Liver (tissue), 9 donors: ENCODE results near the gene HPCAL1. TPM values are rescaled to one million over a fixed set of nuclear protein-coding genes. Genes with fewer than 3 reads are reported as not detected.

Experiments used
- DNase-seq: peaks from one replicate; pipeline ENCODE4 v3.0.0-alpha.2; 2017; ENCODE audit warnings: low spot score
- H3K27ac ChIP-seq, 2 donors: one replicate each; pipeline ENCODE4 v1.7.0; 2013; ENCODE audit warnings: inconsistent platforms in 2 of 2, low read length in 2 of 2, control low read depth in 1 of 2, low read depth in 1 of 2, mild to moderate bottlenecking in 1 of 2
- H3K27me3 ChIP-seq, 4 donors: one replicate each; pipeline versions ENCODE4 v1.6.1 to v1.7.0; 2013; ENCODE audit warnings: low read length in 3 of 4, inconsistent platforms in 1 of 4, mild to moderate bottlenecking in 1 of 4, moderate library complexity in 1 of 4; ENCODE audit not compliant: control insufficient read depth in 4 of 4, insufficient read depth in 4 of 4
- H3K36me3 ChIP-seq, 4 donors: one replicate each; pipeline versions ENCODE4 v1.6.1 to v1.7.0; 2013; ENCODE audit warnings: low read length in 3 of 4, mild to moderate bottlenecking in 3 of 4, low read depth in 1 of 4, moderate library complexity in 1 of 4; ENCODE audit not compliant: control insufficient read depth in 4 of 4, insufficient read depth in 3 of 4
- H3K4me1 ChIP-seq, 4 donors: one replicate each; pipeline versions ENCODE4 v1.6.1 to v1.7.0; 2013; ENCODE audit warnings: low read length in 3 of 4, mild to moderate bottlenecking in 3 of 4, moderate library complexity in 1 of 4; ENCODE audit not compliant: control insufficient read depth in 4 of 4, insufficient read depth in 4 of 4
- H3K4me3 ChIP-seq, 3 donors: one replicate each; pipeline versions ENCODE4 v1.6.1 to v1.7.0; 2013; ENCODE audit warnings: low read length in 3 of 3, control low read depth in 1 of 3, low read depth in 1 of 3, mild to moderate bottlenecking in 1 of 3
- H3K9ac ChIP-seq, 2 donors: one replicate each; pipeline ENCODE4 v1.7.0; 2013; ENCODE audit warnings: low read length in 2 of 2, mild to moderate bottlenecking in 2 of 2, moderate library complexity in 2 of 2, control low read depth in 1 of 2, low read depth in 1 of 2
- H3K9me3 ChIP-seq, 4 donors: one replicate each; pipeline versions ENCODE4 v1.6.1 to v1.7.0; 2013; ENCODE audit warnings: low read length in 3 of 4; ENCODE audit not compliant: control insufficient read depth in 4 of 4
- ATF3 ChIP-seq: IDR thresholded peaks from 2 replicates; pipeline ENCODE4 v1.6.1; 2016; ENCODE audit warnings: antibody characterized with exemption
- EGR1 ChIP-seq, 2 donors: IDR thresholded peaks; 2 replicates each; pipeline ENCODE4 v1.6.1; 2016 to 2018; ENCODE audit warnings: antibody characterized with exemption in 2 of 2, low read depth in 2 of 2
- FOXA1 ChIP-seq: IDR thresholded peaks from 2 replicates; pipeline ENCODE4 v1.6.1; 2016; ENCODE audit warnings: antibody characterized with exemption
- FOXA2 ChIP-seq: IDR thresholded peaks from 2 replicates; pipeline ENCODE4 v1.6.1; 2016; ENCODE audit warnings: antibody characterized with exemption
- GABPA ChIP-seq, 2 donors: IDR thresholded peaks in 1 of 2; conservative IDR thresholded peaks in 1 of 2; 2 replicates each; pipeline ENCODE4 v1.6.1; 2016; ENCODE audit warnings: antibody characterized with exemption in 2 of 2, mild to moderate bottlenecking in 1 of 2, moderate library complexity in 1 of 2
- HNF4A ChIP-seq, 2 donors: conservative IDR thresholded peaks; 2 replicates each; pipeline ENCODE4 v1.6.1; 2016; ENCODE audit warnings: antibody characterized with exemption in 2 of 2, mild to moderate bottlenecking in 2 of 2
- HNF4G ChIP-seq: IDR thresholded peaks from 2 replicates; pipeline ENCODE4 v1.6.1; 2016; ENCODE audit warnings: antibody characterized with exemption
- JUND ChIP-seq, 2 donors: IDR thresholded peaks; 2 replicates each; pipeline ENCODE4 v1.6.1; 2016; ENCODE audit warnings: antibody characterized with exemption in 2 of 2
- NR2F2 ChIP-seq: IDR thresholded peaks from 2 replicates; pipeline ENCODE4 v1.6.1; 2016; ENCODE audit warnings: antibody characterized with exemption
- RAD21 ChIP-seq, 2 donors: IDR thresholded peaks; 2 replicates each; pipeline ENCODE4 v1.6.1; 2016; ENCODE audit warnings: antibody characterized with exemption in 2 of 2, mild to moderate bottlenecking in 2 of 2
- REST ChIP-seq: IDR thresholded peaks from 2 replicates; pipeline ENCODE4 v1.6.1; 2016; ENCODE audit warnings: antibody characterized with exemption, mild to moderate bottlenecking
- RXRA ChIP-seq, 2 donors: IDR thresholded peaks; 2 replicates each; pipeline ENCODE4 v1.6.1; 2017 to 2018; ENCODE audit warnings: antibody characterized with exemption in 2 of 2, mild to moderate bottlenecking in 1 of 2
- SP1 ChIP-seq: IDR thresholded peaks from 2 replicates; pipeline ENCODE4 v1.6.1; 2018; ENCODE audit warnings: antibody characterized with exemption, mild to moderate bottlenecking
- TAF1 ChIP-seq: conservative IDR thresholded peaks from 2 replicates; pipeline ENCODE4 v1.6.1; 2016; ENCODE audit warnings: antibody characterized with exemption, mild to moderate bottlenecking
- YY1 ChIP-seq: IDR thresholded peaks from 2 replicates; pipeline ENCODE4 v1.6.1; 2016; ENCODE audit warnings: antibody characterized with exemption, mild to moderate bottlenecking
- ZBTB33 ChIP-seq: IDR thresholded peaks from 2 replicates; pipeline ENCODE4 v1.6.1; 2016; ENCODE audit warnings: antibody characterized with exemption
- WGBS: extraction: QIAGEN DNeasy Blood & Tissue Kit; methylation state at CpG from one replicate; pipeline ENCODE4 v1.1.7; 2013; 5-methylcytosine and 5-hydroxymethylcytosine counted together
- polyA plus RNA-seq, 2 donors: library from polyadenylated mRNA; stranded (reverse) in 1 of 2; unstranded in 1 of 2; fragments of 200-250 nt in 1 of 2; fragments of >200 nt in 1 of 2; fragmentation: Nextera tagmentation in 1 of 2; extraction: Ambion mirVana in 1 of 2; gene quantifications; one replicate each; pipeline versions ENCODE4 v1.2.1 to v1.2.3, GENCODE V29; 2013 to 2015
- total RNA-seq, 2 donors: library from RNA; depleted of rRNA; stranded (reverse); fragments of >200 nt; gene quantifications; one replicate each; pipeline ENCODE4 v1.2.3, GENCODE V29; 2014
- TF ChIP-seq, protein P1 (sequence below): IDR thresholded peaks from 2 replicates; pipeline ENCODE4 v1.6.1; 2016; ENCODE audit warnings: antibody characterized with exemption
- donor health status: healthy.
- donor health status: healthy.
- donor health status: healthy.
- donor health status: healthy.
- donor health status: healthy.

Gene HPCAL1
- total and polyA plus RNA-seq, 4 donors: 17.3 to 27.9 (median 22.9) TPM

DNA sequence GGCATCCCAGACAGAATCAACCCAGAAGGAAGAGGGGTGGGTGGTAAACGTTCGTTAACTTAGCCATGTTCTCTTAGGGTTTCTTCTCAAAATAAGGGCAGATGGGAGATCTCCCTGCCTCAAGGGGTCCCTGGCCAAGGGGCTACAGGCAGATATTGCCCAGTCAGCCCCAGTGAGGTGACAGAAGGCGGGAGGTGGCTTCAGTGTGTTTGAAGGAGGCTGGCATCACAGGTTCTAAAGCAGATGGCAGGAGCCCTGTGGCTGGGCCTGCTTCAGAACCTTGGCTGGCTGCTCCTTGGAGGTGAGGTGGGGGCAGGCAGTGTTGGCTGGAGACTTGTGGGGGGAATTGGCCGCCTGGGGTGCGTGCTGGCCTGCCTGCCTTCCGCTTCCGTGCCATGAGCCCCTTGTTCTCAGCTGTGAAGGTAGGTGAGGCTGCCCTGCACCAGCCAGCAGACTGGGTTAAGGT, 23.5 kb downstream of the HPCAL1 start:
- Histone ChIP-seq H3K9me3 (no peaks in the 10 kb centered on the region), H3K27ac (peak overlapping the region; percentile 67 to 85), H3K4me1 (peaks cover 16 to 76% (median 62%) of the 10 kb centered on the region in 4 donors), H3K36me3 (peaks cover 0 to 3% (median 0%) of the 10 kb centered on the region in 4 donors), H3K4me3 (no peak overlapping the region), H3K27me3 (no peaks in the 10 kb centered on the region), H3K9ac (no peak overlapping the region)
- no peak for DNase-seq
- no peak for TF ChIP-seq HNF4G
- TF ChIP-seq, protein P1, sequence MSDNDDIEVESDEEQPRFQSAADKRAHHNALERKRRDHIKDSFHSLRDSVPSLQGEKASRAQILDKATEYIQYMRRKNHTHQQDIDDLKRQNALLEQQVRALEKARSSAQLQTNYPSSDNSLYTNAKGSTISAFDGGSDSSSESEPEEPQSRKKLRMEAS: no peak
- TF ChIP-seq ATF3: no peak
- no peak for TF ChIP-seq REST
- no peak for TF ChIP-seq RXRA (IDR thresholded peaks at IDR 0.05)
- TF ChIP-seq SP1: no peak
- no peak for TF ChIP-seq RAD21 (IDR thresholded peaks at IDR 0.05)
- TF ChIP-seq EGR1 (IDR thresholded peaks at IDR 0.05; ENCODE audit: low read depth in 2 of 2): no peak
- TF ChIP-seq FOXA1: no peak
- no peak for TF ChIP-seq YY1
- no peak for TF ChIP-seq HNF4A (conservative IDR thresholded peaks at IDR 0.05)
- no peak for TF ChIP-seq NR2F2
- no peak for TF ChIP-seq GABPA (IDR thresholded peaks at IDR 0.05 in 1 of 2, conservative IDR thresholded peaks at IDR 0.05 in 1 of 2)
- no peak for TF ChIP-seq FOXA2
- no peak for TF ChIP-seq TAF1
- 88% methylated on average over 7 of the region's 7 CpGs for WGBS

GRCh38 chr2:10326707-10327594, 24.2 kb downstream of the HPCAL1 start:
- TF ChIP-seq ZBTB33 (no peak), FOXA2 (peak; percentile 72), SP1 (peak; percentile 96), RAD21 (IDR thresholded peaks at IDR 0.05) (peak; percentile 29 to 48), REST (peak; percentile 52), RXRA (IDR thresholded peaks at IDR 0.05) (peak in 1 of 2 donors; percentile 57), HNF4G (peak; percentile 67), YY1 (peak; percentile 32), FOXA1 (peak; percentile 82), TAF1 (no peak), GABPA (IDR thresholded peaks at IDR 0.05 in 1 of 2, conservative IDR thresholded peaks at IDR 0.05 in 1 of 2) (no peak), HNF4A (conservative IDR thresholded peaks at IDR 0.05) (peak; percentile 84 to 86), ATF3 (no peak), JUND (IDR thresholded peaks at IDR 0.05) (no peak)
- TF ChIP-seq, protein P1: peak; percentile 56
- H3K36me3 ChIP-seq: no peaks in the 10 kb centered on the region
- no peaks in the 10 kb centered on the region for H3K27me3 ChIP-seq
- no peaks in the 10 kb centered on the region for H3K9me3 ChIP-seq
- H3K4me1 ChIP-seq: peaks cover 19 to 82% (median 65%) of the 10 kb centered on the region in 4 donors
- WGBS: 40% methylated on average over 15 of the region's 15 CpGs
- peak overlapping the region; percentile 67 to 85 for H3K27ac ChIP-seq
- no peak for DNase-seq
- H3K4me3 ChIP-seq: peak overlapping the region in 1 of 3 donors; percentile 6
- peak overlapping the region in 1 of 2 donors; percentile 43 for H3K9ac ChIP-seq
